ENCODE measurements around the gene CLSTN2. TPM values are rescaled to one million over a fixed set of nuclear protein-coding genes. Genes with fewer than 3 reads are reported as not detected.

Gene CLSTN2
- total RNA-seq, 1 donor from 2014 or later: 80.9 TPM

- Histone ChIP-seq H3K4me1 (ENCODE audit: insufficient read depth, low read length) (no peaks in the 10 kb centered on the region), H3K79me2 (ENCODE audit: insufficient read depth, low read length) (no peaks in the 10 kb centered on the region), H3K9me3 (ENCODE audit: insufficient read depth, low read depth, low read length) (no peaks in the 10 kb centered on the region), H4K20me1 (ENCODE audit: insufficient read depth, low read length) (peaks cover 10% of the 10 kb centered on the region), H3K27ac (ENCODE audit: low read depth, low read length) (no peak overlapping the region), H3K4me2 (ENCODE audit: low read length) (no peak overlapping the region), H2AFZ (ENCODE audit: low read depth, low read length) (no peak overlapping the region), H3K36me3 (ENCODE audit: insufficient read depth, low read length) (no peaks in the 10 kb centered on the region), H3K9ac (ENCODE audit: low read length) (no peak overlapping the region), H3K4me3 (ENCODE audit: insufficient read depth, low read depth, low read length) (no peak overlapping the region), H3K27me3 (ENCODE audit: insufficient read depth, low read length) (no peaks in the 10 kb centered on the region)
- DNase-seq (ENCODE audit: low read depth) (no peak), FAIRE-seq (no peak)
- Mint-ChIP-seq H3K36me3 (ENCODE audit: low read depth, unreplicated experiment) (peaks cover 10% of the 10 kb centered on the region), H3K4me3 (ENCODE audit: unreplicated experiment) (no peak overlapping the region), H3K9me3 (ENCODE audit: unreplicated experiment) (peaks cover 3% of the 10 kb centered on the region), H3K4me1 (ENCODE audit: low read depth, unreplicated experiment) (peaks cover 12% of the 10 kb centered on the region), H3K27ac (ENCODE audit: unreplicated experiment) (no peak overlapping the region), H3K27me3 (ENCODE audit: low read depth, unreplicated experiment) (peaks cover 16% of the 10 kb centered on the region)
- TF ChIP-seq CTCF (IDR thresholded peaks at IDR 0.05; ENCODE audit: insufficient read depth, low read depth, low read length) (no peak), EZH2 (IDR thresholded peaks at IDR 0.05; ENCODE audit: insufficient read depth, low read length) (no peak)
Measured at GRCh38 chr3:140020541-140020940, 85.6 kb downstream of the CLSTN2 start.

GRCh38 chr3:140021269-140021668 is 86.3 kb downstream of the CLSTN2 start:
- H3K36me3 ChIP-seq (ENCODE audit: insufficient read depth, low read length): no peaks in the 10 kb centered on the region
- H3K27ac Mint-ChIP-seq (ENCODE audit: unreplicated experiment): no peak overlapping the region
- no peak overlapping the region for H3K4me3 Mint-ChIP-seq (ENCODE audit: unreplicated experiment)
- peaks cover 10% of the 10 kb centered on the region for H4K20me1 ChIP-seq (ENCODE audit: insufficient read depth, low read length)
- H3K4me3 ChIP-seq (ENCODE audit: insufficient read depth, low read depth, low read length): no peak overlapping the region
- no peak overlapping the region for H3K27ac ChIP-seq (ENCODE audit: low read depth, low read length)
- H3K4me1 ChIP-seq (ENCODE audit: insufficient read depth, low read length): no peaks in the 10 kb centered on the region
- H3K79me2 ChIP-seq (ENCODE audit: insufficient read depth, low read length): no peaks in the 10 kb centered on the region
- H3K9me3 Mint-ChIP-seq (ENCODE audit: unreplicated experiment): peaks cover 3% of the 10 kb centered on the region
- no peaks in the 10 kb centered on the region for H3K27me3 ChIP-seq (ENCODE audit: insufficient read depth, low read length)
- FAIRE-seq (no peak), DNase-seq (ENCODE audit: low read depth) (no peak)
- H3K4me1 Mint-ChIP-seq (ENCODE audit: low read depth, unreplicated experiment): peaks cover 12% of the 10 kb centered on the region
- H3K9ac ChIP-seq (ENCODE audit: low read length): no peak overlapping the region
- H3K36me3 Mint-ChIP-seq (ENCODE audit: low read depth, unreplicated experiment): peaks cover 10% of the 10 kb centered on the region
- H3K9me3 ChIP-seq (ENCODE audit: insufficient read depth, low read depth, low read length): no peaks in the 10 kb centered on the region
- TF ChIP-seq EZH2 (IDR thresholded peaks at IDR 0.05; ENCODE audit: insufficient read depth, low read length): no peak
- no peak for TF ChIP-seq CTCF (IDR thresholded peaks at IDR 0.05; ENCODE audit: insufficient read depth, low read depth, low read length)
- no peak overlapping the region for H3K4me2 ChIP-seq (ENCODE audit: low read length)
- no peak overlapping the region for H2AFZ ChIP-seq (ENCODE audit: low read depth, low read length)
- peaks cover 18% of the 10 kb centered on the region for H3K27me3 Mint-ChIP-seq (ENCODE audit: low read depth, unreplicated experiment)

GRCh38 chr3:140022066-140022770 is 87.2 kb downstream of the CLSTN2 start:
- Histone ChIP-seq H4K20me1 (ENCODE audit: insufficient read depth, low read length) (peaks cover 10% of the 10 kb centered on the region), H3K4me3 (ENCODE audit: insufficient read depth, low read depth, low read length) (no peak overlapping the region), H3K4me1 (ENCODE audit: insufficient read depth, low read length) (no peaks in the 10 kb centered on the region), H3K79me2 (ENCODE audit: insufficient read depth, low read length) (no peaks in the 10 kb centered on the region), H3K9ac (ENCODE audit: low read length) (no peak overlapping the region), H3K9me3 (ENCODE audit: insufficient read depth, low read depth, low read length) (no peaks in the 10 kb centered on the region), H3K27me3 (ENCODE audit: insufficient read depth, low read length) (no peaks in the 10 kb centered on the region), H3K36me3 (ENCODE audit: insufficient read depth, low read length) (no peaks in the 10 kb centered on the region), H3K27ac (ENCODE audit: low read depth, low read length) (no peak overlapping the region), H2AFZ (ENCODE audit: low read depth, low read length) (no peak overlapping the region), H3K4me2 (ENCODE audit: low read length) (no peak overlapping the region)
- peaks cover 20% of the 10 kb centered on the region for H3K27me3 Mint-ChIP-seq (ENCODE audit: low read depth, unreplicated experiment)
- peaks cover 12% of the 10 kb centered on the region for H3K4me1 Mint-ChIP-seq (ENCODE audit: low read depth, unreplicated experiment)
- TF ChIP-seq CTCF (IDR thresholded peaks at IDR 0.05; ENCODE audit: insufficient read depth, low read depth, low read length) (no peak), EZH2 (IDR thresholded peaks at IDR 0.05; ENCODE audit: insufficient read depth, low read length) (no peak)
- H3K9me3 Mint-ChIP-seq (ENCODE audit: unreplicated experiment): peaks cover 3% of the 10 kb centered on the region
- DNase-seq (ENCODE audit: low read depth): no peak
- peaks cover 11% of the 10 kb centered on the region for H3K36me3 Mint-ChIP-seq (ENCODE audit: low read depth, unreplicated experiment)
- peak overlapping the region; percentile 48 for H3K27ac Mint-ChIP-seq (ENCODE audit: unreplicated experiment)
- H3K4me3 Mint-ChIP-seq (ENCODE audit: unreplicated experiment): no peak overlapping the region
- no peak for FAIRE-seq
